SK-N-DZ (cell line): Measurements from ENCODE around the gene PPP2R2C.

ENCODE experiments used
- DNase-seq: peaks from one replicate; pipeline ENCODE4 v3.0.0-alpha.2; 2015; ENCODE audit warnings: low spot score

The PPP2R2C gene

GRCh38 chr4:6494431-6495295, 22.2 kb upstream of the PPP2R2C start:
- DNase-seq: no peak

- DNase-seq: no peak
These were observed 21.4 kb upstream of the PPP2R2C start for GRCh38 chr4:6493658-6494304.

- no peak for DNase-seq
These were observed 20.6 kb upstream of the PPP2R2C start for GRCh38 chr4:6492861-6493657.

GRCh38 chr4:6492027-6492590, 19.7 kb upstream of the PPP2R2C start:
- no peak for DNase-seq

- DNase-seq: no peak
These were observed 18.8 kb upstream of the PPP2R2C start for GRCh38 chr4:6491235-6491634.

- DNase-seq: no peak
These were observed 17.5 kb upstream of the PPP2R2C start for GRCh38 chr4:6489927-6490326.

GRCh38 chr4:6487466-6487865, 15.1 kb upstream of the PPP2R2C start:
- DNase-seq: no peak

- DNase-seq: no peak
These were observed 8.2 kb upstream of the PPP2R2C start for GRCh38 chr4:6480534-6481088.

GRCh38 chr4:6478546-6479220, 6.3 kb upstream of the PPP2R2C start:
- DNase-seq: no peak

- DNase-seq: no peak
These were observed 4.5 kb upstream of the PPP2R2C start for GRCh38 chr4:6476893-6477292.

- no peak for DNase-seq
These were observed 3.1 kb upstream of the PPP2R2C start for GRCh38 chr4:6475492-6476020.

- no peak for DNase-seq
These were observed 2.5 kb upstream of the PPP2R2C start for GRCh38 chr4:6474705-6475457.

GRCh38 chr4:6474053-6474568, 1.7 kb upstream of the PPP2R2C start:
- no peak for DNase-seq

- no peak for DNase-seq
These were observed 1.0 kb upstream of the PPP2R2C start for GRCh38 chr4:6473264-6474052.

- DNase-seq: no peak
These were observed 417 bp downstream of the PPP2R2C start for GRCh38 chr4:6472008-6472386.

GRCh38 chr4:6471307-6472007, 957 bp downstream of the PPP2R2C start:
- no peak for DNase-seq

GRCh38 chr4:6470502-6471306, 1.7 kb downstream of the PPP2R2C start:
- DNase-seq: no peak
